ENCODE results near the gene RTN4RL2.

The RTN4RL2 gene

DNA sequence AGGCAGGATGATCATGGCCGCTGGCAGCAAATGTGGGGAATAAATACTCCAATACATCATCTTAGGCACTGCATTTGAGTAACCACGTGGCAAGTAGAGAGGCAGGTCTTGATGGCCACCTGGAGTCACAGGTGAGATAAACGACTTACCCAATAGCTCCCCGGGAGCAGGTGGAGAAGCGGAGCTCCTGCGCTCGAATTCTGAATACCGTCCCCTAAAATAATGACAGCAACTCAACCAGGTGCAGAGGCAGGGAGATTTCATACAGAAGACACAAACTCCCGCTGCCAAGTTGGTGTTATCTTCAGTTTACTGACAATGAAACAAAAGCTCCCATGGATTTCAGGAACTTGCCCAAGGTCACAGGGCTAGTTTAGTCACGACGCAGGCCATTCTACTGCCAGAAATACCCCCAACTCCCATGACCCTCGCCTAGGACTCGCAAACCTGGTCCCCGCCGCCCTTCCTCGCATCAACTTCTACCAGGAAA is 33.8 kb upstream of the RTN4RL2 start:
- Histone ChIP-seq H3K27me3 (ENCODE audit: low read depth) (no peaks in the 10 kb centered on the region), H3K4me3 (peak overlapping the region; percentile 26), H3K36me3 (replicated peaks) (no peaks in the 10 kb centered on the region; the same call in 1 of the 2 replicates), H3K9me3 (no peaks in the 10 kb centered on the region), H3K4me1 (peaks cover 10% of the 10 kb centered on the region)
- no peak for DNase-seq (ENCODE audit: low spot score in 2 of 2)
- in situ Hi-C loops (cut with MboI; ENCODE audit: low sequenced_read_pairs), result no loop called here

GRCh38 chr11:57426929-57427726 is 33.2 kb upstream of the RTN4RL2 start, which contains the start of gene SLC43A3:
Gene SLC43A3 (minus strand): TSS chr11:57427121. CDS start chr11:57426172, 949 bp downstream.
- DNase-seq (ENCODE audit: low spot score in 2 of 2), result peak; percentile 58 to 77
- no peaks in the 10 kb centered on the region for H3K27me3 ChIP-seq (ENCODE audit: low read depth)
- H3K36me3 ChIP-seq (replicated peaks), result no peaks in the 10 kb centered on the region; the same call in 1 of the 2 replicates
- H3K4me1 ChIP-seq, result peaks cover 10% of the 10 kb centered on the region
- in situ Hi-C loops (cut with MboI; ENCODE audit: low sequenced_read_pairs), result no loop called here
- H3K4me3 ChIP-seq, result peak within 1 kb of the TSS; percentile 26
- no peaks in the 10 kb centered on the region for H3K9me3 ChIP-seq

DNA sequence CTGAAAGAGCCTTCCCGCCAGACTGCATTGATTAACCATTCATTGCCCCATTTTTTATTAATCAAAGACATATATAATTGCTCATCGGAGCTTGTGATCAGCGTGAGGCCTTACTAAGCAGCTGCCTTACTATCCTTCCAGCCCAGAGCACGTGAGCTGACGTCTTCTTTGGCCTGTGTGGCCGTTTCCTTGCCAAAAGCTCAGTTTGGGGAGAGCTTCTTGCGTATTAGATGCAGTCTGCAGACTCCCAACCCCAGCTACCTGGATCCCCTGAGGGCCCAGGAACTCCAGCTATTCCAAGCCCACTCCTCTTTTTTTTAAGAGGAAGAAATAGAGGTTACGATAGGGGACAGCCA is 32.6 kb upstream of the RTN4RL2 start:
- Histone ChIP-seq H3K4me3 (no peak overlapping the region), H3K27me3 (ENCODE audit: low read depth) (no peaks in the 10 kb centered on the region), H3K9me3 (no peaks in the 10 kb centered on the region), H3K36me3 (replicated peaks) (no peaks in the 10 kb centered on the region; the same call in 1 of the 2 replicates), H3K4me1 (peaks cover 10% of the 10 kb centered on the region)
- in situ Hi-C loops (cut with MboI; ENCODE audit: low sequenced_read_pairs), result no loop called here
- DNase-seq (ENCODE audit: low spot score in 2 of 2), result no peak

DNA sequence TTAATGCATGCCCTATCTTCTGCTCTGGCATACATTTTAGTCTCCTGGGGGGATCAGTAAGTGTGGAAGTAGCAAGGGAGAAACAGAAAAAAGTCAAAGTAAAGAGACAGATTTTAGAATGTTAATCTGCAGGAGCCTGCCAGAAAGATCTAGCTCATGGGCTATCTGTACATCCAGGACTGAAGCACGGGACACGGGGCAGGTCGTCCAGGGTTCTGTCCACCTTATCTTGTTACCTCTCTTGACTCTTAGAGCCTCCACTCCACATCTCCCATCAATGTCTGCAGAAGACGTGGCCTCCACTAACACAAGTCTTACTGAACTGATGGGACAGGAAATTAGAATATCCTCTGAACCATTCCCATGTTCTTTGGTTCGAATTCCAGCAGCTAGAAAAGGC is 31.7 kb upstream of the RTN4RL2 start:
- H3K4me3 ChIP-seq, result no peak overlapping the region
- peaks cover 10% of the 10 kb centered on the region for H3K4me1 ChIP-seq
- H3K36me3 ChIP-seq (replicated peaks), result no peaks in the 10 kb centered on the region; the same call in 1 of the 2 replicates
- no peaks in the 10 kb centered on the region for H3K9me3 ChIP-seq
- in situ Hi-C loops (cut with MboI; ENCODE audit: low sequenced_read_pairs), result no loop called here
- DNase-seq (ENCODE audit: low spot score in 2 of 2), result no peak
- H3K27me3 ChIP-seq (ENCODE audit: low read depth), result no peaks in the 10 kb centered on the region

DNA sequence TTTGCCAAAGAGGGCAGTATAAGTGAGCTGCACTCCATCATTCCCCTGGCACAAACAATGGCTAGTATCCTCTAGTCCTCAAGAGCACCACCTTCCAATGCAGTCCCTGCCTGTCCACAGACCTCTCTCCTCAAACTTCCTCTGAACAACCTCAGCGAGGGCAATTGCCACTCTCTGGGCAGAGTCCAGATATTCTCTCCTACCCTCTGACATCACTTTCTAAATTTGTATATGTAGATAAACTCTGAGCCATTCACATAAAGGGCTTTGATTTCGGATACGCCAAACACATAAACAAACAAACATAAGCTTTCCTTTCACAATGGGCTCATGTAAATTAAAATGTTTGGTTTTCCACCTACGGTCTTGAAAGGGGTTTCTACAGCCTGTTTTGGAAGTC is 30.4 kb upstream of the RTN4RL2 start:
- Histone ChIP-seq H3K9me3 (no peaks in the 10 kb centered on the region), H3K4me3 (no peak overlapping the region), H3K27me3 (ENCODE audit: low read depth) (no peaks in the 10 kb centered on the region), H3K4me1 (peaks cover 10% of the 10 kb centered on the region), H3K36me3 (replicated peaks) (no peaks in the 10 kb centered on the region; the same call in 1 of the 2 replicates)
- DNase-seq (ENCODE audit: low spot score in 2 of 2), result no peak
- in situ Hi-C loops (cut with MboI; ENCODE audit: low sequenced_read_pairs), result no loop called here

- DNase-seq (ENCODE audit: low spot score in 2 of 2), result no peak
- no peaks in the 10 kb centered on the region for H3K9me3 ChIP-seq
- H3K27me3 ChIP-seq (ENCODE audit: low read depth), result no peaks in the 10 kb centered on the region
- H3K4me3 ChIP-seq, result no peak overlapping the region
- in situ Hi-C loops (cut with MboI; ENCODE audit: low sequenced_read_pairs), result no loop called here
- peaks cover 9% of the 10 kb centered on the region for H3K4me1 ChIP-seq
- H3K36me3 ChIP-seq (replicated peaks), result no peaks in the 10 kb centered on the region
Observed at GRCh38 chr11:57430952-57431351, 29.4 kb upstream of the RTN4RL2 start.

DNA sequence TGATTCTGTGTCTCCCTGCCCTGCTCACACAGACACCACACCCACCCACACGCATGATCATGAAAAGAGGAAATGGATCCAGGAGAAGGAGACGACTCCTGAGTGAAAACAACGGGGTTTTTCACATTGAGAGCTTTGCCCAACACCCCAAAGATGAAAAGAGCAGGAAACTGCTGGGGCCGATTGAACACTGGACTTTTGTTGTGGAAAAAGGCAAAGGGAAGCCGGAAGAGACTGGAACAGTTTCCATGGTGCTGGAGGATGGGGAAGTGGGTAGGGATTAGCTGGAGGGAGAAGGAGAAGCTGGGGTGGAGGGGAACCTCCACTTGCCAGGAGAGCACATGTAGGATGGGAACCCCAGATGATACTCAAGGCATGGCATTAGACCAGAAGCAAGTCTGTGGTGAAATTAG is 28.2 kb upstream of the RTN4RL2 start:
- no peaks in the 10 kb centered on the region for H3K4me1 ChIP-seq
- H3K9me3 ChIP-seq, result no peaks in the 10 kb centered on the region
- H3K27me3 ChIP-seq (ENCODE audit: low read depth), result no peaks in the 10 kb centered on the region
- no peaks in the 10 kb centered on the region for H3K36me3 ChIP-seq (replicated peaks)
- no peak for DNase-seq (ENCODE audit: low spot score in 2 of 2)
- no peak overlapping the region for H3K4me3 ChIP-seq
- in situ Hi-C loops (cut with MboI; ENCODE audit: low sequenced_read_pairs), result no loop called here

DNA sequence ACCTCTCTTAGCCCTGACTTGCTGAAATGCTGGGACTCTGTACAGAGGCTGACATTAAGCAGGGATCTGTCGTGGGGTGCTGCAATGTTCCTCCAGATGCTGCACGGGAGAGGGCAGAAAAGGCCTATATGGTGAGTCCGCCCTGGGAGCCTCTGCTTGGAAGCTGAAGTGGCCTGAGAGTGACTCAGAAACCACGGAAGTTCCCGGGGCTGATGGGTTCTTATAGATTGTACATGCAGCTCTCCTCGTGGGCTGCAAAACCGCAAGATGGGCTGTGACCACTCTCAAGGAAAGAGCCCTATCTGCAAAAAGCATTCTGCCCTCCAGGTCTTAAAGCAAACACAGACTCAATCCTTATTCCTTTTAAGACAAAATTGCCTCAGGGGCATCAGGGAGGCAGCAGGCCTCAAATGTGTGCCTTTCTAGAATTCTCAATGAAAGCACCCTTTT is 27.6 kb upstream of the RTN4RL2 start:
- H3K4me3 ChIP-seq, result no peak overlapping the region
- DNase-seq (ENCODE audit: low spot score in 2 of 2), result no peak
- in situ Hi-C loops (cut with MboI; ENCODE audit: low sequenced_read_pairs), result no loop called here
- no peaks in the 10 kb centered on the region for H3K27me3 ChIP-seq (ENCODE audit: low read depth)
- H3K36me3 ChIP-seq (replicated peaks), result no peaks in the 10 kb centered on the region
- H3K4me1 ChIP-seq, result no peaks in the 10 kb centered on the region
- H3K9me3 ChIP-seq, result no peaks in the 10 kb centered on the region

- no peak for DNase-seq (ENCODE audit: low spot score in 2 of 2)
- no peaks in the 10 kb centered on the region for H3K4me1 ChIP-seq
Observed at GRCh38 chr11:57434640-57435546, 25.4 kb upstream of the RTN4RL2 start.

GRCh38 chr11:57436031-57436430 is 24.3 kb upstream of the RTN4RL2 start:
- H3K27me3 ChIP-seq (ENCODE audit: low read depth), result no peaks in the 10 kb centered on the region
- H3K4me1 ChIP-seq, result no peaks in the 10 kb centered on the region
- H3K9me3 ChIP-seq, result no peaks in the 10 kb centered on the region
- no peak for DNase-seq (ENCODE audit: low spot score in 2 of 2)
- H3K4me3 ChIP-seq, result no peak overlapping the region
- no peaks in the 10 kb centered on the region for H3K36me3 ChIP-seq (replicated peaks)
- in situ Hi-C loops (cut with MboI; ENCODE audit: low sequenced_read_pairs), result no loop called here

More at GRCh38 chr11:57434640-57435546, 25.4 kb upstream of the RTN4RL2 start:
- Histone ChIP-seq H3K4me3 (no peak overlapping the region), H3K27me3 (ENCODE audit: low read depth) (no peaks in the 10 kb centered on the region), H3K9me3 (no peaks in the 10 kb centered on the region), H3K36me3 (replicated peaks) (no peaks in the 10 kb centered on the region)
- in situ Hi-C loops (cut with MboI; ENCODE audit: low sequenced_read_pairs), result no loop called here

GRCh38 chr11:57438345-57439285 is 21.7 kb upstream of the RTN4RL2 start:
- in situ Hi-C loops (cut with MboI; ENCODE audit: low sequenced_read_pairs), result no loop called here
- Histone ChIP-seq H3K9me3 (no peaks in the 10 kb centered on the region), H3K27me3 (ENCODE audit: low read depth) (no peaks in the 10 kb centered on the region), H3K4me1 (no peaks in the 10 kb centered on the region), H3K36me3 (replicated peaks) (no peaks in the 10 kb centered on the region), H3K4me3 (no peak overlapping the region)
- DNase-seq (ENCODE audit: low spot score in 2 of 2), result no peak

DNA sequence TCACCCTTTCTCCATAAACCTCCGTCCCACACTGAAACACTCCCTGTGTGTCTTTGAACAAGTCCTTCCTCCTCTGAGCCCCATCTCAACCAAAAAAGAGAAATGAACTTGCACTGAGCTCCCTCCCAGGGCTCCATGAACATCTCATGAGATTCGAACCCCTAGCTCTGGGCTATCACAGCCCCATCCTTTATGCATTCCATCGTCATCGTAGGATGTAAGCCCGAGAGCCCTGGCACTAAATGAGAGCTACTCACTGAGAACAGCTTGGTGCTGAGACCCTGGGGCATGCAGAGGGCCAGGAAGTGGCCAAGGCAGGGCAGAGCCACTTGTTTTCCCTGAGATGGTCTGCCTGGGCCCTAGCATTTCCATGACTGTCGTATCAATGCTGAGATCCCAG is 20.5 kb upstream of the RTN4RL2 start:
- H3K9me3 ChIP-seq, result no peaks in the 10 kb centered on the region
- H3K4me3 ChIP-seq, result no peak overlapping the region
- no peaks in the 10 kb centered on the region for H3K36me3 ChIP-seq (replicated peaks)
- H3K4me1 ChIP-seq, result no peaks in the 10 kb centered on the region
- no peaks in the 10 kb centered on the region for H3K27me3 ChIP-seq (ENCODE audit: low read depth)
- DNase-seq (ENCODE audit: low spot score in 2 of 2), result no peak
- in situ Hi-C loops (cut with MboI; ENCODE audit: low sequenced_read_pairs), result no loop called here
